ENCODE measurements around the gene GIMAP5. TPM values are rescaled to one million over a fixed set of nuclear protein-coding genes. Genes with fewer than 3 reads are reported as not detected.

GIMAP5 gene
- total RNA-seq, 1 donor from 2014 or later, result 3.7 TPM

GRCh38 chr7:150778014-150778737 lies 41.0 kb downstream of the GIMAP5 start:
- no peak for DNase-seq

GRCh38 chr7:150778738-150779301 lies 41.6 kb downstream of the GIMAP5 start:
- DNase-seq, result peak; percentile 60

GRCh38 chr7:150780292-150780691 lies 43.1 kb downstream of the GIMAP5 start:
- DNase-seq, result no peak

- DNase-seq, result no peak
Observed at GRCh38 chr7:150781103-150781502, 43.9 kb downstream of the GIMAP5 start.

- DNase-seq, result no peak
Observed at GRCh38 chr7:150781961-150782360, 44.7 kb downstream of the GIMAP5 start.

- DNase-seq, result no peak
Observed at GRCh38 chr7:150784120-150784736, 47.0 kb downstream of the GIMAP5 start.

- no peak for DNase-seq
Observed at GRCh38 chr7:150784954-150785353, 47.7 kb downstream of the GIMAP5 start.

GRCh38 chr7:150787321-150788281 lies 50.4 kb downstream of the GIMAP5 start:
- no peak for DNase-seq

- no peak for DNase-seq
Observed at GRCh38 chr7:150788474-150789269, 51.5 kb downstream of the GIMAP5 start.

- DNase-seq, result no peak
Observed at GRCh38 chr7:150790416-150791075, 53.3 kb downstream of the GIMAP5 start.

GRCh38 chr7:150791304-150791703 lies 54.1 kb downstream of the GIMAP5 start:
- DNase-seq, result no peak

- DNase-seq, result no peak
Observed at GRCh38 chr7:150791746-150792452, 54.7 kb downstream of the GIMAP5 start.

Other genes starting within 250 kb of the GIMAP5 start
- gene GIMAP7, start 222.5 kb upstream of the GIMAP5 start, total RNA-seq, result 2.7 TPM
- 11.4 TPM for gene GIMAP4, start 170.0 kb upstream of the GIMAP5 start, total RNA-seq
- gene GIMAP6, start 105.0 kb upstream of the GIMAP5 start, total RNA-seq, result 5.5 TPM
- gene GIMAP2, start 51.7 kb upstream of the GIMAP5 start, total RNA-seq, result 4.4 TPM
- 0.94 TPM for gene GIMAP1, start 20.8 kb upstream of the GIMAP5 start, total RNA-seq
- gene TMEM176B, start 62.9 kb downstream of the GIMAP5 start, total RNA-seq, result 2.3 TPM
- gene TMEM176A, start 63.4 kb downstream of the GIMAP5 start, total RNA-seq, result 0.47 TPM
- gene AOC1, start 115.1 kb downstream of the GIMAP5 start, total RNA-seq, result not detected
- gene KCNH2, start 240.9 kb downstream of the GIMAP5 start, total RNA-seq, result 8.0 TPM